HG03521 (cell line): ENCODE data around the gene MARS1.

ENCODE experiments used
- ATAC-seq: cut with Tn5 transposase; IDR thresholded peaks from one replicate; pipeline ENCODE4 v1.9.1; 2021; ENCODE audit warnings: mild to moderate bottlenecking, moderate library complexity; ENCODE audit not compliant: unreplicated experiment

Gene MARS1

DNA sequence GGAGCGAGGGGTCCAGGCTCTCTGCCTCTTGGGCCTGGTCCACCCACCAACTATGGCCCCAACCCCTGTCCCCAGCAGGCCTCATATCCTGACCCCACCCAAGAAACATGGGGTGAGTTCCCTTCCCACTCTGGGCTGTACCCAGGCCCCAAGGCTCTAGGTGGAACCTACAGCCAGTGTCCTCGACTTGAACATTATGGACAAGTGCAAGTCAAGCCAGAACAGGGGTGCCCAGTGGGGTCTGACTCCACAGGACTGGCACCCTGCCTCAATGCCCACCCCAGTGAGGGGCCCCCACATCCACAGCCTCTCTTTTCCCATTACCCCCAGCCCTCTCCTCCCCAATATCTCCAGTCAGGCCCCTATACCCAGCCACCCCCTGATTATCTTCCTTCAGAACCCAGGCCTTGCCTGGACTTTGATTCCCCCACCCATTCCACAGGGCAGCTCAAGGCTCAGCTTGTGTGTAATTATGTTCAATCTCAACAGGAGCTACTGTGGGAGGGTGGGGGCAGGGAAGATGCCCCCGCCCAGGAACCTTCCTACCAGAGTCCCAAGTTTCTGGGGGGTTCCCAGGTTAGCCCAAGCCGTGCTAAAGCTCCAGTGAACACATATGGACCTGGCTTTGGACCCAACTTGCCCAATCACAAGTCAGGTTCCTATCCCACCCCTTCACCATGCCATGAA is 16.8 kb upstream of the MARS1 start:
- no peak for ATAC-seq

DNA sequence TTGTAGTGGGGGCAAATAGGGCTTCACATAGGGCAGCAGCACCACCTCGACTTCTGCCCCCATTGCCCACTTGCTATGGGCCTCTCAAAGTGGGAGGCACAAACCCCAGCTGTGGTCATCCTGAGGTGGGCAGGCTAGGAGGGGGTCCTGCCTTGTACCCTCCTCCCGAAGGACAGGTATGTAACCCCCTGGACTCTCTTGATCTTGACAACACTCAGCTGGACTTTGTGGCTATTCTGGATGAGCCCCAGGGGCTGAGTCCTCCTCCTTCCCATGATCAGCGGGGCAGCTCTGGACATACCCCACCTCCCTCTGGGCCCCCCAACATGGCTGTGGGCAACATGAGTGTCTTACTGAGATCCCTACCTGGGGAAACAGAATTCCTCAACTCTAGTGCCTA is 16.2 kb upstream of the MARS1 start:
- no peak for ATAC-seq

DNA sequence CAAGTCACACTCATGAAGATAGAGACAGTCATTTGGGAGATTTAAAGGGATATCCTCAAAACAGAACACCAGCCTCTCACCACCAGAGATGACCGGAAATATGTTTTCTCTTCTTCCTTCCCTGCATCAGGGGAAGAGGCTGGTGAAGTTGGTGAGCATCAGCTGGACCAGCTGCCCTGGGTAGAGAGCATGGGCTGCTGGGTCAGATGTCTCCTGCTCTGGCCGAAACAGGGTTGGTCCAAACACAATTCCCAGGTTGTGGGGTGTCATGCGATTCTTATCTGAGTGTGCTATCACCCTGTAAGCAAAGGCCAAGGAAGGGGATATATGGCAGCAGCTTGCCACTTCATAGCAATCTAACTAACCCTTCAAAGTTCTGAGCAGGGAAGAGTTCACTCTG is 15.5 kb upstream of the MARS1 start:
- no peak for ATAC-seq

DNA sequence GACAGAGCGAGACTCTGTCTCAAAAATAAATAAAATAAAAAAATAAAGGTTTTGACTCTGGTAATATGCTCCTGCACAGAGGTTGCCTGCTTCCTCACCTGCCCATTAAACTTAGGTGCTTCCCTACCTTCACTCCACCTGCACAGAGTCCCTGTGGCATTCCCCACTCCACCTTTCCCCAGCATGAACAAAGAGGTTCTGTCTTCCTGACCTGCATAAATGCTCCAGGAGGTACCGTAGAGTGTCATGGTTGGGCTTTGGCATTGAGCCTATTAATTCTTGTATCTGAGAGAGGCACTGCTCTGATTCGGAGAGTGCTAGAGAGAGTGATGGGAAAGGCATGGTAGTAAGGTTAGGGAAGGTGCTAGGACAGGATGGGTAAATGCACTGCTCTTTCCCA is 14.5 kb upstream of the MARS1 start:
- no peak for ATAC-seq

DNA sequence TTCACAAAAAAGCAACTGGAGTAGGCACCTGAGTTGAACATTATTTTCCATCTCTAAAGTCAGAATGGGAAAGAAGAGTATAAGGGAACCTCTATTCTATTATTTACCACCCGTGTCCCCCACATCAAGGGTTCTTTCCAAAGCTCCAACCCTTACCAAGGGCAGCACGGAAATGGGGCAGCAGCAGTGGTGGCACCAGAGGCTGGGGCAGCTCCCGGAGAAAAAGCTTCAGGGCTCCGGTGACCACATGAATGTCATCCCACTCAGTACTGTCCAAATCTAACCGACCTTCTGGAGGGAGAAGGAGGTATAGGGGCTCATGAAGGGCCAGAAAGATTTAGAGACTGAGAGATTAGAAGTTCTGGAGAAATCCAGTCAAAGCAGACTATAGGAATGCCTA is 14.0 kb upstream of the MARS1 start:
- no peak for ATAC-seq

DNA sequence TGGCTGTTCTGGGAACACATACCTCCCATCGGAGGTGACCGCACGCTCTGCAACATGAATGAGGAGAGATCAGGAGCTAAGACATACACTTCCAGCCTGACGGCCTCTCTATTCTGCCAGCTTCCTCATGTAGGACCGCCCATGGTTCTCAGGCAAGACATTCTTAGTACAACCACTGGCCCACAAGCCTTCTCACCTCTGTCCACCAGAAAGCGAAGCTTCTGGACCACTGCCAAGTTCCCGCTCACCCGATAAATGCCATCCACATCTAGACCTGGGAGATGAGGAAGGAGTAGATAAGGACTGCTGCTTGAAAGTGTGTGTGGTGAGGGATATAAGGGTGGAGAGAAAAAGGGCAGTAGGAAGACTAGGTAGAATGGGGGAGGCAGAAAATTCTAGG is 13.4 kb upstream of the MARS1 start:
- ATAC-seq: no peak

DNA sequence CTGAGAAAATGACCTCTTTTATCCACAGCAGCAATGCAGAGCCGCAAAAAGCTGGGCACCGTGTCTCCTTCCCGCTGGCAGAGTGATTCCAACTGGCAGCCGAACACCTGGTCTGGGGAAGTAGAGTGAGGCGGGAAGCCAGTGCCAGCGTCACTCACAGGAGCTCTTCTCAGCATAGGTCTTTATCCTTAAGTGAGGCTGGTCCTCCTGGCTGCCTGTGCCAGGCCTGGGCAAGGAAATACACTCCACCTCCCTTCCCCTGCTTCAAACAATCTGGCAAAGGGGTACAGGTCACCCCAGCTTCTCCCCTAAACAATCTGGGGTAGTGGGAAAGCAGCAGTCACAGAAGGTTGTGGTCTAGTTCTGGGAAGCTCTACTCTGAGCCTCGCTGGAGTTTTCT is 13.0 kb upstream of the MARS1 start:
- ATAC-seq: no peak

DNA sequence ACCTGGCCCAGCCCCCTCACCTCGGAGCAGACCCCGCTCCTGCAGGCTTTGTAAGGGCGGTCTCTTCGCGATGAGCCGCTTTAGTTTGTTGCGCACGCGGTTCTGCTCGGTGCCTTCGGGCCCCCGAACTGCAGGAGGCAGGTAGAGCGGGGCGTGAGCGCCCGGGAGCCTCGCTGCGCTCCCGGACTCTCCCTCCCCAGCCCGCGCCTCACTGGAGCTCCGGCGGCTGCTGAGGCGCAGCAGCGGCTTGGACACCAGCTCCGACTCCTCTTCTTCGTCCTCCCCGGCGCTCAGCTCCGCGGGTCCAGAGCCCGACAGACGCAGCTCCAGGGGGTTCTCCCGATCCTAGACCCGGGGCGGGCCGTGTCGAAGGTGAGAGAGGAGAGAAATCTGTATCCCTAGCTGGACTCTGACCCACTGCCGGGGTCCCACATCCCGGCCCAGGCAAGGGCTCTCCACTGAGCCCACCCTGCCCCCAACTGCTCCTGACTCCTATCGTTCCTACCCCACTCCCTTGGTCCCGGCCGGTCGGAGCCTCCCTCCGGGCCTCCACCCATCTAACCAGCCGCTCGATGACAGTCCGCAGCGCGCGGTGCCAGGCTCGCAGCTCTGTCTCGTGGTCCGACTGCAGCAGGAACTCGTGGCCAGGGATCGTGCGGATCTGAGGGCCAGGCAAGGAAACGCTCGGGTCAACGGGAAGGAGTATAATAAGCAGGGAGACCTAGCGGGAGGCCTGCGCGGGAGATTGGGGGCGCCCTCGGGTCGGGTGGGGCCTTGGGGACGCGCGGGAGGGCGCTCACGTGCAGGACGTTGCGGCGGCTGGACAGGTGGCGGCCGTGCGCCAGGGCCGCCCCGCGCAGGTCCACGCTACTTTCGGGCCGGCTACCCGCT is 12.4 kb upstream of the MARS1 start:
- no peak for ATAC-seq

DNA sequence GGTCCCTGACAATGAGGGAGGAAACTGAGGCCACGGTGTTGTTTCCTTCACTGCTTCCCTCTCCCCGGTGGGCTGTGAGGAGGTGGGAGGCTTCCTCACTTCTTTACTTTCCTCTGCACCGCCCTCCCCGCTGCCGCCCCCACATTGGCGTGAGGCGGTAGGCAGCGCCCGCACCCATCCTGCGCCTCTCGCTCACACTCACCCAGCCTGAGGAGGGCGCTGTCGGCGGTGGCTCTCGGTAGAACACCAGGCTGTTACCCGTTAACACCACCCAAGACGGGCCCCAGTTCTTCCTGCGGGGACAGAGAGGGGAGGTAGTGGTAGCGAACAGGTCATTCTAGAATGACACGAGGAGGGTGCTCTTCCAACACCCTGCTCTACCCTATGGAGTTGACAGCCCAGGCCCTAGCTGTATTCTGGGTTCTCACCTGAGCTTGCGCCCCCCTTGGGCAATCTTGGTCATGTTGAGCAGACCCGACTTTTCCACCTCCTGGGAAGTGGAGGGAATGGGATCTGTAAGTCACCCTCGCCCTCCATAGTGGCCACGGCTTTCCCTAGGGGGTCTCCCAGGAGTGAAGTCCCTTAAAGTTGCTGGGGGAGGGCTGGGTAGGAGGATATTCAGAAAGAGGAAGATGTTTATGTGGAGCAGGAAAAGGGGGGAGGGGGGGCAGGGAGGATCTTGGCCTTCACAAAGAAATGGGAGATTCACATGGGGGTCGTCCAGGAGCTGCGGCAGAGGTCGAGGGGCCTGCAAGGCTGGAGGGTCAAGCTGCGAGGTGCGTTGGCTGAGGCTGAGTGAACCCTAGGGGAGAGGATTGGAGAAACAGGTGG is 11.5 kb upstream of the MARS1 start:
- no peak for ATAC-seq

DNA sequence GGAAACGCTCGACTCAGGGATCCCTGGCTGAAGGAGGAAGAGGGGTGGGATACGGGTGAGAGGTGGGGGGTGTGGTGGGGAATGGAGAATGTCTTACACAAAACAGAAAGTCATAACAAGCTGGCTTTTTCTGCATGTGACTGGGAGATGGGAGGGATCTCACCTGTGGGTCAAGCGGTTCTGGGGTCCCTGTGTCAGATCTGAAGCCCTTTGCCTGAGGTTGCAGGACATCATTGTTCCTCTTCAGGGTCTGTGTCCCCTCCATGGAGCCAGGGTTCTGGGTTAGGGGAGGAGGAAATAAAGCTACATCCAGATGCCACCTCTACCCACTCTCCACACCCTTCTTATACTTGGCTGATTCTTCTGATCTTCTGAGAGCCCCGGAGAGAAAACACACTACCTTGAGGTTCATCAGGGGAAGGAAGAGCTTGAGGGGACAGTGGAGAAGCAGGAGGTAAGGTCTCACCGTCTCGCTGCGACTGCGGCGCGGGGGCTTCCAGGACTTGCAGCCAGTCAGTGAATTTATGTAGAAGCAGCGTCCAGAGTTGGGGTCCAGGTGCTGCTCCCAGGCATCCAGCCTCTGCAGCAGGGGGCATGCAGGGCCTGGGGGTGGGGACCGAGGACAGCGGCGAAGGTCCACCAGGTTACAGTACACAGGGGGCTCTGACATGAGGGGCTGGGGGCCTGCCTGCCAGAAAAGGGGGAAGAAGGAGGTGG is 10.7 kb upstream of the MARS1 start:
- no peak for ATAC-seq

DNA sequence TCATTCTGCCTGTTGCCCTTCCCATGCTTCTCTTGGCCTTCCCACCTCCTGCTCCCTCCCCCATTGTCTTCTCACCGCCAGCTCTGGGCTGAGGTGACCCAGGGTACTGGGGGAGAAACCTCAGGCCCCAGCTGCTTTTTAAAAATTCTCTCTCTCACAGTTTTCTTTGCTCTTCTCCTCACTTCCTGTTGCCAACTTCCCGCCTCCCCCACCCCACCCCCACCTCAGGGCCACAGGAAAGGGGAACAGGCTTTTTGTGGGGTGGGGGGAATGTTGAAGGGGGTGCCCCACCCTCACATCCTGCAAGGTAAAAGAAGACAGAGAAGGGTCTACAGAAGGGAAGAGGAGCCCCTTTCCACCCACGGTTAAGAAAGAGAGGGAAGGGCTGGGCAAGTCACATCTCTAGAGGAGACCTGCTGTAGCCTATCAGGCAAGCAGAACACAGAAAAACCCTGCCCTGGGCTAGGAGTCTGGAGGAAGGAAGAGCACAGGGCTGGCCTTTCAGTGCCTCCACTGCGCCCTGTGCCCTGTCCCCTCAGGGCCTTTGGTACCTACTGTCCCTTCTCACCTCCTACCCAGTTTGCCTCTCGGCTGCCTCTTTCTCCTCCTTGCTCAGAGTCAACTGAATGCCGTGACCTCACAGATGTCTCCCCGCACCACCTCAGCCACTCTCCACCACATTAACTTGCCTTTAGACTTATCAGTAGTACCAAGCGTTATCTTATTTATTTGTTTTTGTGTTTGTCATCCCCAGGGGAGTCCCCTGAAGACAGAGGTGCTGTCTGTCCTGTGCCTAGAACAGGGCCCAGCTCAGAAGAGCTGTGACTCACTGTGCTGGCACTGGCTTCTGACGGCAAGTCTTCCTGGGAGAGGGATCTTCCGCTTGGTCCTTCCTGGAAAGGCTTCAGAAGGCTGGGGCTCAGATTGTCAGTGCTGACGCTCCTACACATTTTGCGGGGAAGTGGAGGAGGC is 9.9 kb upstream of the MARS1 start:
- no peak for ATAC-seq

DNA sequence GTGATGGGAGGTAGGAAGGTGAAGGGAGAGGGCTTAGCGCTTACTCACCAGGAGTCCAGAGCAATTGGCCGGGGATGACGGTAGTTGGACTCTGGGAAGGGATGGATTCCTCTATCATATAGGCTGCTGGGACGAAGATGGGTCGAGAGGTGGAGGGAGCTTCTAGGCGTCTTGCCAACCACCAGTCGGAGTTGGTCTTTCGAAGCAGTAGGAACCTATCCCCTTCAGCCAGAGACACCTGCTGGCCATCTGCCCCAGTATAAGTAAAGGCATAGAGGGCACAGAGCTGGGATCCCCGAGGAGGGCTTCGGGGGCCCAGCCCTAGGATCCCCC is 8.9 kb upstream of the MARS1 start:
- no peak for ATAC-seq

DNA sequence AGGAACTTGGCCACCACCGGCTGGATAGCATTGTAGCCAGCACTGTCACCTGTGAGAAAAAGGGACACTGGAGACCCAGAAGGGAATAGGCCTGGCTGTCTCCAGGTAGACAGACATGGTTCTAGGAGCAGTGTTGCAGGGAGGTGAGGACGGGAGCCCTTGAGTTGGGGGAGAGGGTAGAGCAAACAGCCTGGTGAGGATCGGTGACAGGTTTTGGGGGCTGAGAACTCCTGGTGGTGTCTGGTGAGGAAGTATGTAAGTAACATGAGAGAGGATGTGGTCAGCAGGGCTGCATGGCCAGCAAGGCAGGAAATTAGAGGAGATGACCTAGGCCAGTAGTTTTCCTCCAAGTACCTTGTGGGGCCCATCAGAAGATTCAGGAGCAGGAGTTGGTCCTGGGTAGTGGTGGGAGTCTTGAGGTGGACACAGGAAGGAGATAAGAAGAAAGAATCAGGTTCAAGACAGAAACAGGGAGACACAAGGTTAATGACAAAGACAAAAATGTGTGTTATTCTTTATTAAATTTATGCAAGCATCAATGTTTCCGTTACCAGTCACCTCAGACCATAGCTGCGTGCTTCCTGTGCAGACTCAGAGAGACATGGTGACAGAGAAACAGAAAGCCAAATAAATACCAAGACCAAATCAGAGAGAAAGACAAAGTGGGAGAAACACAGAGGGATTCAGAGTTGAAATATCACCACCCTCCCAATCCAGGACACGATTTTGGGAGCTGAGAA is 8.3 kb upstream of the MARS1 start, which contains the start of gene ARHGAP9:
Gene ARHGAP9, minus strand, starts transcription at position 491 of the 740 bp plus-strand sequence. Its CDS starts 460 bp downstream, at position 31.
- peak; percentile 47 for ATAC-seq

DNA sequence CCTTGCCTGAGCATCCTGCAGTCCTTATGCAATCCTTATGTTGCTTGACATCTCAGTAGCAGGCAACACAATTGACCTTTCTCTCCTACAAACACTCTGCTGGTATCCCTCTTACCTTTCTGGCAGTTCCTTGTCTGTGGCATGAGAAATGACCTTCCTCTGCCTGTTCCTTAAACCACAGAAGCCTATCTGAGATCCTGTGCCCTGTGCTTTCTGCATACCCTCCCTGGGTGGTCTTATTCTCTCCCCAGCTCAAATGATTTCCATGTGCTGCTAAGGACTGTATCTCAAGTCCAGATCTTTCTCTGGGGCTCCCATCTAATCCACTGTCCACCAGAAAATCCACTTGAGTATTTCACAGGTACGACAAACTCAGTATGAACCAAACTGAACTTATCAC is 6.2 kb upstream of the MARS1 start:
- no peak for ATAC-seq

DNA sequence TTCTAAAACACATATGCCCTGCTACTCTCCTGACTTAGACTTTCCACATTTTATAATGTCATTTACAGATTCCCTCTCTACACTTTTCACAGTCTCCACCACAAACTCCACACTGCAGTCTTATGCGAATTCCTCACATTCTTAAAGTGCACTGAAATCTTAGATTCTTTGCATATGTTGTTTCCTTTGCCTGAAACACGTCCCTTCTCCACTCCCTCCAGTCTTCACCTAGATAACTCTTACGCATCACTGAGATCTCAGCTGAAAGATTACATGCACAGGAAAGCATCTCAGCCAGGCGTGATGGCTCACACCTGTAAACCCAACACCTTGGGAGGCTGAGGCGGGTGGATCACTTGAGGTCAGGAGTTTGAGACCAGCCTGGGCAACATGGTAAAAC is 4.4 kb upstream of the MARS1 start:
- no peak for ATAC-seq

DNA sequence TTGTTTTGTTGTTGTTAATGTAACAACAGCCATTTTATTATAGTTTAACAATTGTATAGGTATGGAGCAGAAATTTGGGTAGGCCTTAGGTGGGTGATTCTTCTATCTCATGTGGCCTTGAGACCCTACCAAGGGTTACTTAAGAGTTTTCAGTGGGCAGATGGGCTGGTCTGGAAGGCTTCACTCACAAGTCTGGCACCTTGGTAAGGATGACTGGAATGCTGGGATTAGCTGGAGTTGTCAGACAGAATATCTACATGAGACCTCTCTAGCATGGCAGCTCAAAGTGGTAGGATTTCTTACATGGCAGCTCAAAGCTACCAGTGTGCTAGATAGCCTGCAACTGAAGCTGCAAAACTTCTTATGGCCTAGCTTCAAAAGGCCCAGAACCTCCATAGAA is 2.2 kb upstream of the MARS1 start:
- ATAC-seq: no peak

DNA sequence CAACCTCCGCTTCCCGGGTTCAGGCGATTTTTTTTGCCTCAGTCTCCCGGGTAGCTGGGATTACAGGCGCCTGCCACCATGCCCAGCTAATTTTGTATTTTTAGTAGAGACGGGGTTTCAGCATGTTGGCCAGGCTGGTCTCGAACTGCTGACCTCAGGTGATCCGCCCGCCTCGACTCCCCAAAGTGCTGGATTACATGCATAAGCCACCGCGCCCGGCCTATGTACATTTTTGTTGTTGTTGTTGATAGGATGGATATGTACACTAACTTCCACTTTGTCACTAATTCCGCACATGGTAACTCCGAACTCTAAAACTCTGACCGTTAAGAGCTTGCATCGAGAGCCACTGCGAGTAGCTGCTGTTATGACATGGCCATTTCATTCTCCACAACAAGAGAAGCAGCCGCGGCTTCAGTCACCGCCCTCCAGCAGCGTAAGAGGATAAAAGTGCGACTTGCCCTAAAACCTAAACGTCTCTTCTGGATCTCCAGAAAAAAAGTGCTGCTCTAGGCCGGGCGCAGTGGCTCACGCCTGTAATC is 742 bp upstream of the MARS1 start:
- ATAC-seq: no peak

DNA sequence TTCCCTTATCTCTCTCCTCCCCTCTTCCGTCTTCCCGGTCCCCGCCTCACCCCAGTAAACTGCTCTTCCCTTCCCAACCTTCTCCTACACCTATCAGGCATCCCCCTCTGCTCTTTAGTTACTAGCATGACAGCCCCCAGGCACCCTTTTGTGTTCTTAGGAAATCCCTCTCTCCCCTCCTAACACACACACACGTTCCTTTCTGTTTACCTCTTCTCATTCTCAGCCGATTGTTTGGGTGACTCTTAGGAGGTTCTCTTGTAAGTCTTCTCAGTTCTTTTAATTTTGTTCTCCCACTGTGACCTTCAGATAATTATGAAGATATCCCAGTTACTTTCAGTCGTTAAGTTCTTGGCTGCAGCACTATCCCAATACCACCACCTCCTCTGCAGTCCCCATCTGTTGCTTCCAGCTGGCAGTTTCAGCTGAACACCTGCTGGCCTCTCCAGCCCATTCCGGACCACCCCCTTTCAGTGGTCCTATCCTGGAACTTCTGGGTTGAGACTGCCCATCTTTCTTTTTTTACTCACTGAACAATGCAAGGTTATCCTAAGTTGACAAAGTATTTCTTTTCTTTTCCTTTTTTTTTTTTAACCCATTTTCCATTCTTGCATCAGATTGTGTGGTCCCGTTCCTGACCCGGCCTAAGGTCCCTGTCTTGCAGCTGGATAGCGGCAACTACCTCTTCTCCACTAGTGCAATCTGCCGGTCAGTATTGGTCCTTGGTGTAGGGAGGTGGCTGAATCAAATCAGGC is 711 bp downstream of the MARS1 start:
- ATAC-seq: no peak
